OCI-LY1 (cell line): ENCODE results near the gene DAAM1.

Experiments used
- H2AFZ ChIP-seq: fragments of 200-600 bp; sonication (generic), shearing (Covaris generic); 2 replicates; pipeline ENCODE4 v1.6.0; 2014; ENCODE audit warnings: antibody characterized with exemption, mild to moderate bottlenecking, low read length
- H3F3A ChIP-seq: fragments of 200-600 bp; sonication (generic), shearing (Covaris generic); 2 replicates; pipeline ENCODE4 v1.6.0; 2014; ENCODE audit warnings: mild to moderate bottlenecking, antibody characterized with exemption, low read length, moderate library complexity; ENCODE audit not compliant: insufficient read depth
- H3K27ac ChIP-seq: fragments of 200-600 bp; sonication (generic); 2 replicates; pipeline ENCODE4 v1.5.1; 2014; ENCODE audit warnings: low read length, mixed run types, mild to moderate bottlenecking, low read depth; ENCODE audit not compliant: poor library complexity, severe bottlenecking
- H3K27me3 ChIP-seq: fragments of 200-600 bp; sonication (generic); 2 replicates; pipeline ENCODE4 v1.6.0; 2014; ENCODE audit warnings: antibody characterized with exemption, mild to moderate bottlenecking, low read length, moderate library complexity; ENCODE audit not compliant: insufficient read depth
- H3K36me3 ChIP-seq: fragments of 200-600 bp; sonication (generic); 2 replicates; pipeline ENCODE4 v1.6.1; 2014; ENCODE audit warnings: mild to moderate bottlenecking, antibody characterized with exemption, low read length, moderate library complexity, mixed read lengths; ENCODE audit not compliant: insufficient read depth
- H3K4me1 ChIP-seq: fragments of 200-600 bp; sonication (generic); 2 replicates; pipeline ENCODE4 v1.5.1; 2014; ENCODE audit warnings: mild to moderate bottlenecking, low read length, moderate library complexity; ENCODE audit not compliant: insufficient read depth, severe bottlenecking
- H3K4me2 ChIP-seq: fragments of 200-600 bp; sonication (generic), shearing (Covaris generic); 2 replicates; pipeline ENCODE4 v1.6.1; 2014; ENCODE audit warnings: low read length
- H3K4me3 ChIP-seq: fragments of 200-600 bp; sonication (generic); 2 replicates; pipeline ENCODE4 v1.5.1; 2014; ENCODE audit warnings: low read length, low read depth, mild to moderate bottlenecking, mixed read lengths; ENCODE audit not compliant: poor library complexity, severe bottlenecking
- H3K79me2 ChIP-seq: fragments of 200-600 bp; shearing (Covaris generic); 2 replicates; pipeline ENCODE4 v1.6.1; 2016; ENCODE audit warnings: mixed run types, low read length, mixed read lengths; ENCODE audit not compliant: insufficient read depth
- H3K9ac ChIP-seq: fragments of 200-600 bp; sonication (generic), shearing (Covaris generic); 2 replicates; pipeline ENCODE4 v1.6.1; 2014; ENCODE audit warnings: mild to moderate bottlenecking, low read length, mixed read lengths
- H3K9me2 ChIP-seq: fragments of 200-600 bp; sonication (generic), shearing (Covaris generic); 2 replicates; pipeline ENCODE4 v1.6.1; 2014; ENCODE audit warnings: low read depth, mild to moderate bottlenecking, low read length, mixed read lengths
- H3K9me3 ChIP-seq: fragments of 200-600 bp; shearing (Covaris generic); 2 replicates; pipeline ENCODE4 v1.6.1; 2014; ENCODE audit warnings: low read length, mixed read lengths
- H4K20me1 ChIP-seq: fragments of 200-600 bp; sonication (generic), shearing (Covaris generic); 2 replicates; pipeline ENCODE4 v1.6.0; 2016; ENCODE audit warnings: mild to moderate bottlenecking, low read length; ENCODE audit not compliant: insufficient read depth
- EZH2 ChIP-seq: fragments of 200-600 bp; sonication (generic), shearing (Covaris generic); IDR thresholded peaks from 2 replicates; pipeline ENCODE4 v1.8.0; 2017; ENCODE audit warnings: borderline replicate concordance, mixed run types, mild to moderate bottlenecking, antibody characterized with exemption, low read length, moderate library complexity, mixed read lengths
- TF ChIP-seq, protein P1 (sequence below): fragments of 200-600 bp; sonication (generic), shearing (Covaris generic); IDR thresholded peaks from 2 replicates; pipeline ENCODE4 v1.5.1; 2017; ENCODE audit warnings: mild to moderate bottlenecking, antibody characterized with exemption, low read length, moderate library complexity, mixed read lengths

Gene DAAM1

DNA sequence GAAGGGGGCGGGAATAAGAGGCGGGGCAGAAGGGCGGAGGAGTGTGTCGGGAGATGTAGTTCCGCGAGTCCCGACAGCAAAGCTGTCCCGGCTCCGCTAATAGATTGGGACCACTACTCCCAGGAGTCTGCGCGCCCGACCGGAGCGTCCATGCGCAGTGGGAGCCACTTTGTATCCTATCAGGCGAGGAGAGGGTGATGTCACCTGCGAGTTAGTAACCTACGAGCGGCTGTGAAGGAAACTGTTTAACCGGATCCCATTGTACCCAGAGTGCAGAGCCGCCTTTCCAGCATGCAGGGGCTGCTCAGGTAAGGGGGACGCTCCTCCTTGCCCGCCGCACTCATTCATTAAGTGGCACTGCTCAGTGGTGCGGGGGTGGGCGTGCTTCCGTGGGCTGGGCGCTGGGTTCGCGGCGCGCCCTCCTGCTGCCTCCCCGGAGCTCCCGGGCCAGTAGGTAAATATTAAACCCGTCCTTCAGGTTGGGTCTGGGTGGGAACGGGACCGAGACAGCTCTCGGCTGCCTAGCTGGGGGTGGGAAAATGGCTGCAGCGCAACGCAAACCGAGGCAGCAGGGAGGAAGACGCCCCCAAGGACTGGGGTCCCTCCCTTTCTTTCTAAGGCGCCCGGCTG is at the start of gene DAAM1:
DAAM1 (plus strand) TSS at position 207 of the 630 bp plus-strand sequence. CDS start 74,811 bp downstream, outside the sequence.
- Histone ChIP-seq H3K27ac (peak within 1 kb of the TSS; percentile 71), H3F3A (no peaks in the 10 kb centered on the region), H3K79me2 (peaks cover 39% of the 10 kb centered on the region), H3K4me2 (peak within 1 kb of the TSS; percentile 96), H2AFZ (no peak within 1 kb of the TSS), H3K9me3 (no peaks in the 10 kb centered on the region), H3K9ac (peak within 1 kb of the TSS; percentile 84), H4K20me1 (no peaks in the 10 kb centered on the region), H3K27me3 (no peaks in the 10 kb centered on the region), H3K36me3 (no peaks in the 10 kb centered on the region), H3K4me3 (peak within 1 kb of the TSS; percentile 92), H3K4me1 (peaks cover 66% of the 10 kb centered on the region), H3K9me2 (no peaks in the 10 kb centered on the region)
- TF ChIP-seq EZH2 = no peak
- TF ChIP-seq, protein P1, sequence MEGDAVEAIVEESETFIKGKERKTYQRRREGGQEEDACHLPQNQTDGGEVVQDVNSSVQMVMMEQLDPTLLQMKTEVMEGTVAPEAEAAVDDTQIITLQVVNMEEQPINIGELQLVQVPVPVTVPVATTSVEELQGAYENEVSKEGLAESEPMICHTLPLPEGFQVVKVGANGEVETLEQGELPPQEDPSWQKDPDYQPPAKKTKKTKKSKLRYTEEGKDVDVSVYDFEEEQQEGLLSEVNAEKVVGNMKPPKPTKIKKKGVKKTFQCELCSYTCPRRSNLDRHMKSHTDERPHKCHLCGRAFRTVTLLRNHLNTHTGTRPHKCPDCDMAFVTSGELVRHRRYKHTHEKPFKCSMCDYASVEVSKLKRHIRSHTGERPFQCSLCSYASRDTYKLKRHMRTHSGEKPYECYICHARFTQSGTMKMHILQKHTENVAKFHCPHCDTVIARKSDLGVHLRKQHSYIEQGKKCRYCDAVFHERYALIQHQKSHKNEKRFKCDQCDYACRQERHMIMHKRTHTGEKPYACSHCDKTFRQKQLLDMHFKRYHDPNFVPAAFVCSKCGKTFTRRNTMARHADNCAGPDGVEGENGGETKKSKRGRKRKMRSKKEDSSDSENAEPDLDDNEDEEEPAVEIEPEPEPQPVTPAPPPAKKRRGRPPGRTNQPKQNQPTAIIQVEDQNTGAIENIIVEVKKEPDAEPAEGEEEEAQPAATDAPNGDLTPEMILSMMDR = no peak

DNA sequence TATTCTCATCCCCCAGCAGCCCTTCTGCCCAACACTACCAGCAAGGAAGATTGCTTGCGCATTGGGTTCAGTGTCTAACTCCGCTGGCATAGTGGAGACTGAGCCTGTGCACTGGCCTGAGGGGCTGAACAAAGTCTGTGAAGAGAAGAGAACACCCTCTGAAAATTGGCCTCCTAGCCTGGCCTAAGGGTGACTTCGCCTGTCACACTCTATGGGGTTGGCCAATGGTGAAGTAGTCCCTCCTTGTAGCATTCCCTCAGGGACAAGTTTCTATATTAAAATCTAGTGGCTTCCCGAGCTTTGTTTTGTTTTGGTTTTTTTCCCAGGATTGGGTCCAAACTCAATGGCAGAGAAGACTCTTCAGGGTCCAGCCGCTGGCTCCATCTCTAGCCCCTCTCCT is 49.1 kb upstream of the DAAM1 start:
- no peaks in the 10 kb centered on the region for H3K79me2 ChIP-seq
- H3K9me2 ChIP-seq = no peaks in the 10 kb centered on the region
- H3K9me3 ChIP-seq = no peaks in the 10 kb centered on the region
- no peak overlapping the region for H3K4me2 ChIP-seq
- H3K9ac ChIP-seq = no peak overlapping the region
- peaks cover 5% of the 10 kb centered on the region for H3K4me1 ChIP-seq
- H2AFZ ChIP-seq = no peak overlapping the region
- H4K20me1 ChIP-seq = no peaks in the 10 kb centered on the region
- no peaks in the 10 kb centered on the region for H3K27me3 ChIP-seq
- no peaks in the 10 kb centered on the region for H3K36me3 ChIP-seq
- no peaks in the 10 kb centered on the region for H3F3A ChIP-seq
- H3K4me3 ChIP-seq = no peak overlapping the region
- TF ChIP-seq EZH2 = no peak
- TF ChIP-seq, protein P1 = no peak
- H3K27ac ChIP-seq = no peak overlapping the region

DNA sequence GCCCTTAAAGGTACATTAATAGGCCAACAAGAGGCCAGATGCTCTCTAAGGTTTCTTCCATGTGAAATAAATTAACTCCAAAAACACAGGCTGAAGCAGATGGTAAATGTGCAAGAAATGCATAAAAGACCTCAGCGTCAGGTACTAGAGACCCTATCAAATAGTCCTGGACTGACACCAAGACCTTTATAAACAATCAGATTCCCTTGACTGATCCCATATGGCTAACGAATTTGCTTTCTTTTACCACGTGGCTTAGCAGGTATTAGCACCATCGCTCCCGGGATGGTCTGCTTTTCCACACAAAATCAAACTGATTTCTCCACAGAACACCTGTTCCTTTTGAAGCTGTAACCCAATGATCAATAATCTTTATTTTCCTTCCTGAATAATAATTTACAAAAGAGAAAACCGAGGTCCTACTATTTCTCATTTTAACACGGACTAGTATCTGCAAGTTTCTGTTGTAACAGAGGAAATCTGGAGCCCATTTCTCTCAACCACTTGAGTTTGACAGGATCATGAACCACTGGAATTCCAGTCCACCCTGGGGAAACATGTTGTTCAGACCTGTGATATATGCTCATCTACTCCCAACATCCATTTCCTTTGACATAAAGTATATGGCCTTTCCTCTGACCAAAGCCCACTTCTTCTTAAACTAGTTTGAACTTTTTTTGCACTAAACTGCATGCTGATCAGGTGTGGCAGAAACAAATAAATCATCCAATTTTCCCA is 48.2 kb upstream of the DAAM1 start:
- Histone ChIP-seq H3K4me1 (peaks cover 4% of the 10 kb centered on the region), H3K36me3 (no peaks in the 10 kb centered on the region), H3K4me3 (no peak overlapping the region), H3K27me3 (no peaks in the 10 kb centered on the region), H4K20me1 (no peaks in the 10 kb centered on the region), H2AFZ (no peak overlapping the region), H3K9me2 (no peaks in the 10 kb centered on the region), H3K4me2 (no peak overlapping the region), H3F3A (no peaks in the 10 kb centered on the region), H3K9me3 (no peaks in the 10 kb centered on the region), H3K79me2 (no peaks in the 10 kb centered on the region), H3K9ac (no peak overlapping the region), H3K27ac (no peak overlapping the region)
- TF ChIP-seq EZH2 = no peak
- TF ChIP-seq, protein P1 = no peak
